T-cell (primary cell): ENCODE results near the gene CARD14. TPM values are rescaled to one million over a fixed set of nuclear protein-coding genes. Genes with fewer than 3 reads are reported as not detected.

Experiments
- ATAC-seq, 4 experiments: fragments of 200-7000 bp in 3 of 4; fragments of 150-1000 bp in 1 of 4; cut with Tn5 transposase; replicated peaks in 1 of 4; 1 replicate in 3 of 4; 2 replicates in 1 of 4; pipeline ENCODE4 v1.10.0; 2021; ENCODE audit warnings: moderate library complexity in 3 of 4, mild to moderate bottlenecking in 2 of 4, moderate number of reproducible peaks in 1 of 4
- CTCF ChIA-PET, 2 donors: fragments of 300-600 bp; sonication (Branson Sonifier 250); formaldehyde crosslinking; loops; one replicate each; lab custom pipeline; 2022; ENCODE audit warnings: antibody characterized with exemption in 2 of 2; lab: Charles Lee
- POLR2A ChIA-PET, 2 donors: fragments of 300-600 bp; sonication (Branson Sonifier 250); formaldehyde crosslinking; loops; one replicate each; lab custom pipeline; 2022; ENCODE audit warnings: antibody characterized with exemption in 2 of 2; lab: Charles Lee
- DNase-seq, 35 experiments: peaks; one replicate each; pipeline versions ENCODE4 v3.0.0 to v3.0.0-alpha.2; 2013 to 2023
- H3K27ac ChIP-seq: one replicate; pipeline ENCODE4 v1.5.1; 2013; ENCODE audit warnings: low read length
- H3K27me3 ChIP-seq, 2 experiments: replicated peaks in 1 of 2; 1 replicate in 1 of 2; 2 replicates in 1 of 2; pipeline versions ENCODE4 v1.6.1 to v1.7.0; 2013; ENCODE audit warnings: low read length in 1 of 2, mixed read lengths in 1 of 2; ENCODE audit not compliant: control insufficient read depth in 2 of 2, insufficient read depth in 2 of 2; ENCODE audit errors: extremely low read depth in 1 of 2
- H3K36me3 ChIP-seq, 2 donors: 1 replicate in 1 of 2; 2 replicates in 1 of 2; pipeline versions ENCODE4 v1.6.1 to v1.7.0; 2013; ENCODE audit warnings: low read length in 1 of 2; ENCODE audit not compliant: control insufficient read depth in 2 of 2, insufficient read depth in 1 of 2; ENCODE audit errors: extremely low read depth in 1 of 2
- H3K4me1 ChIP-seq, 2 experiments: 1 replicate in 1 of 2; 2 replicates in 1 of 2; pipeline versions ENCODE4 v1.6.1 to v1.7.0; 2013; ENCODE audit warnings: low read length in 2 of 2, mixed read lengths in 1 of 2; ENCODE audit not compliant: insufficient read depth in 2 of 2, control insufficient read depth in 1 of 2; ENCODE audit errors: extremely low read depth in 1 of 2
- H3K4me3 ChIP-seq, 2 donors: 1 replicate in 1 of 2; 2 replicates in 1 of 2; pipeline versions ENCODE4 v1.5.1 to v1.7.0; 2013; ENCODE audit warnings: mild to moderate bottlenecking in 2 of 2, low read length in 1 of 2, moderate library complexity in 1 of 2; ENCODE audit not compliant: control insufficient read depth in 1 of 2; ENCODE audit errors: extremely low read depth in 1 of 2
- H3K9me3 ChIP-seq: 2 replicates; pipeline ENCODE4 v1.7.0; 2013
- H3K27ac Mint-ChIP-seq, 2 donors: one replicate each; pipeline ENCODE4 v1.8.0; 2020 to 2021; ENCODE audit warnings: mild to moderate bottlenecking in 2 of 2, mixed read lengths in 2 of 2
- H3K27me3 Mint-ChIP-seq, 2 donors: one replicate each; pipeline ENCODE4 v1.8.0; 2021 to 2022; ENCODE audit warnings: mixed read lengths in 2 of 2
- H3K36me3 Mint-ChIP-seq: one replicate; pipeline ENCODE4 v1.8.0; 2021; ENCODE audit warnings: mixed read lengths
- H3K4me1 Mint-ChIP-seq, 3 donors: one replicate each; pipeline ENCODE4 v1.8.0; 2020 to 2022; ENCODE audit warnings: mixed read lengths in 3 of 3, mild to moderate bottlenecking in 1 of 3
- H3K4me3 Mint-ChIP-seq, 3 donors: one replicate each; pipeline ENCODE4 v1.8.0; 2020 to 2022; ENCODE audit warnings: mild to moderate bottlenecking in 3 of 3, mixed read lengths in 3 of 3, moderate library complexity in 3 of 3
- H3K9me3 Mint-ChIP-seq, 3 donors: one replicate each; pipeline ENCODE4 v1.8.0; 2020 to 2022; ENCODE audit warnings: mixed read lengths in 3 of 3
- WGBS: methylation state at CpG from one replicate; pipeline ENCODE4 v1.1.5; 2013; ENCODE audit warnings: missing lambda C conversion rate; ENCODE audit not compliant: insufficient coverage; 5-methylcytosine and 5-hydroxymethylcytosine counted together
- total RNA-seq, 35 experiments: library from RNA in 6 of 35; stranded (reverse) in 6 of 35; fragments of 120-200 nt in 1 of 35; gene quantifications; one replicate each; pipeline versions ENCODE4 v1.2.1 to v1.2.4 and lab custom pipeline; 2013 to 2026

The CARD14 gene
- total RNA-seq, 5 donors from 2014 or later (not counting 1 experiment from before 2014, with no cell fraction given) = 0.06 to 0.10 TPM; not detected in 3

GRCh38 chr17:80222376-80223141 is 52.7 kb downstream of the CARD14 start:
- no peaks in the 10 kb centered on the region for H3K9me3 Mint-ChIP-seq
- Histone ChIP-seq H3K4me3 (no peak overlapping the region), H3K9me3 (no peaks in the 10 kb centered on the region), H3K4me1 (peaks cover 0 to 38% of the 10 kb centered on the region in 2 experiments), H3K27me3 (no peaks in the 10 kb centered on the region), H3K27ac (no peak overlapping the region), H3K36me3 (peaks cover 0 to 11% of the 10 kb centered on the region in 2 donors)
- H3K4me1 Mint-ChIP-seq = peaks cover 24 to 42% (median 38%) of the 10 kb centered on the region in 3 donors
- no peaks in the 10 kb centered on the region for H3K27me3 Mint-ChIP-seq
- ChIA-PET POLR2A (no interaction called here), CTCF (no interaction called here)
- peak overlapping the region; percentile 44 to 51 (median 47) for H3K4me3 Mint-ChIP-seq
- ATAC-seq = no peak
- peaks cover 16% of the 10 kb centered on the region for H3K36me3 Mint-ChIP-seq
- H3K27ac Mint-ChIP-seq = peak overlapping the region in 1 of 2 donors; percentile 58
- WGBS = 97% methylated on average over 16 of the region's 18 CpGs
- no peak for DNase-seq

GRCh38 chr17:80223142-80223815 is 53.4 kb downstream of the CARD14 start:
- Histone ChIP-seq H3K36me3 (peaks cover 0 to 8% of the 10 kb centered on the region in 2 donors), H3K4me3 (no peak overlapping the region), H3K4me1 (peaks cover 0 to 30% of the 10 kb centered on the region in 2 experiments), H3K9me3 (no peaks in the 10 kb centered on the region), H3K27me3 (no peaks in the 10 kb centered on the region), H3K27ac (no peak overlapping the region)
- peak overlapping the region in 1 of 2 donors; percentile 58 for H3K27ac Mint-ChIP-seq
- H3K36me3 Mint-ChIP-seq = peaks cover 13% of the 10 kb centered on the region
- H3K4me1 Mint-ChIP-seq = peaks cover 21 to 35% (median 32%) of the 10 kb centered on the region in 3 donors
- CTCF ChIA-PET = no interaction called here
- no peaks in the 10 kb centered on the region for H3K9me3 Mint-ChIP-seq
- ATAC-seq = no peak
- 93% methylated on average over 16 of the region's 18 CpGs for WGBS
- no peaks in the 10 kb centered on the region for H3K27me3 Mint-ChIP-seq
- POLR2A ChIA-PET = no interaction called here
- DNase-seq = no peak
- peak overlapping the region in 2 of 3 donors; percentile 44 to 51 for H3K4me3 Mint-ChIP-seq

- Histone ChIP-seq H3K27ac (no peak overlapping the region), H3K36me3 (peaks cover 0 to 8% of the 10 kb centered on the region in 2 donors), H3K4me3 (no peak overlapping the region), H3K4me1 (peaks cover 0 to 23% of the 10 kb centered on the region in 2 experiments), H3K9me3 (no peaks in the 10 kb centered on the region), H3K27me3 (no peaks in the 10 kb centered on the region)
- Mint-ChIP-seq H3K9me3 (no peaks in the 10 kb centered on the region), H3K4me3 (no peak overlapping the region), H3K36me3 (peaks cover 17% of the 10 kb centered on the region), H3K27me3 (no peaks in the 10 kb centered on the region), H3K4me1 (peaks cover 15 to 28% (median 25%) of the 10 kb centered on the region in 3 donors), H3K27ac (no peak overlapping the region)
- no peak for DNase-seq
- no peak for ATAC-seq
- POLR2A ChIA-PET = no interaction called here
- CTCF ChIA-PET = no interaction called here
- 76% methylated on average over 11 of the region's 11 CpGs for WGBS
These were observed 54.1 kb downstream of the CARD14 start for GRCh38 chr17:80223838-80224497.

GRCh38 chr17:80224683-80225082 is 54.9 kb downstream of the CARD14 start:
- Mint-ChIP-seq H3K4me1 (peaks cover 8 to 22% (median 19%) of the 10 kb centered on the region in 3 donors), H3K9me3 (no peaks in the 10 kb centered on the region), H3K27me3 (no peaks in the 10 kb centered on the region), H3K27ac (no peak overlapping the region), H3K36me3 (peaks cover 17% of the 10 kb centered on the region), H3K4me3 (no peak overlapping the region)
- WGBS = 86% methylated on average over 1 of the region's 6 CpGs
- peaks cover 0 to 10% of the 10 kb centered on the region in 2 donors for H3K36me3 ChIP-seq
- CTCF ChIA-PET = no interaction called here
- no peak overlapping the region for H3K4me3 ChIP-seq
- H3K4me1 ChIP-seq = peaks cover 0 to 16% of the 10 kb centered on the region in 2 experiments
- H3K9me3 ChIP-seq = no peaks in the 10 kb centered on the region
- H3K27me3 ChIP-seq = no peaks in the 10 kb centered on the region
- ATAC-seq = no peak
- POLR2A ChIA-PET = no interaction called here
- no peak overlapping the region for H3K27ac ChIP-seq
- no peak for DNase-seq

GRCh38 chr17:80225230-80225629 is 55.4 kb downstream of the CARD14 start:
- Histone ChIP-seq H3K4me3 (no peak overlapping the region), H3K4me1 (peaks cover 0 to 13% of the 10 kb centered on the region in 2 experiments), H3K27ac (no peak overlapping the region), H3K9me3 (no peaks in the 10 kb centered on the region), H3K27me3 (no peaks in the 10 kb centered on the region), H3K36me3 (peaks cover 0 to 10% of the 10 kb centered on the region in 2 donors)
- no peak overlapping the region for H3K4me3 Mint-ChIP-seq
- POLR2A ChIA-PET = no interaction called here
- DNase-seq (no peak), ATAC-seq (no peak)
- peaks cover 20% of the 10 kb centered on the region for H3K36me3 Mint-ChIP-seq
- peaks cover 5 to 22% (median 19%) of the 10 kb centered on the region in 3 donors for H3K4me1 Mint-ChIP-seq
- no peak overlapping the region for H3K27ac Mint-ChIP-seq
- CTCF ChIA-PET = interaction anchor here in 1 of 2 donors (1.1 kb wide), 1 partner anchor 29 kb away, joined by 3 read pairs; no protein-coding TSS in a partner anchor
- H3K27me3 Mint-ChIP-seq = no peaks in the 10 kb centered on the region
- H3K9me3 Mint-ChIP-seq = no peaks in the 10 kb centered on the region
- 95% methylated on average over 5 of the region's 6 CpGs for WGBS

- Mint-ChIP-seq H3K4me3 (no peak overlapping the region), H3K9me3 (peaks cover 0 to 8% (median 5%) of the 10 kb centered on the region in 3 donors), H3K36me3 (peaks cover 36% of the 10 kb centered on the region), H3K4me1 (peaks cover 0 to 13% (median 11%) of the 10 kb centered on the region in 3 donors), H3K27ac (no peak overlapping the region), H3K27me3 (no peaks in the 10 kb centered on the region)
- Histone ChIP-seq H3K9me3 (no peaks in the 10 kb centered on the region), H3K27me3 (no peaks in the 10 kb centered on the region), H3K4me3 (no peak overlapping the region), H3K36me3 (peaks cover 0 to 13% of the 10 kb centered on the region in 2 donors), H3K27ac (no peak overlapping the region), H3K4me1 (no peaks in the 10 kb centered on the region)
- WGBS = no CpG with 5 or more reads among the region's 4 CpGs
- ATAC-seq = no peak
- CTCF ChIA-PET = no interaction called here
- POLR2A ChIA-PET = no interaction called here
- no peak for DNase-seq
These were observed 57.3 kb downstream of the CARD14 start for GRCh38 chr17:80227156-80227555.
